Progenitor cell of endocrine pancreas (in vitro differentiated cells): ENCODE results near the gene CDCP1. TPM values are rescaled to one million over a fixed set of nuclear protein-coding genes. Genes with fewer than 3 reads are reported as not detected.
A peak's percentile ranks its signal among the peaks of the same experiment; 100 is the strongest.

ENCODE experiments used
- DNase-seq: peaks from one replicate; pipeline ENCODE4 v3.0.0; 2021; ENCODE audit warnings: low spot score; ENCODE audit not compliant: unreplicated experiment
- H3K27ac Mint-ChIP-seq: 2 replicates; pipeline ENCODE4 v1.8.0; 2021; ENCODE audit warnings: mild to moderate bottlenecking, moderate library complexity, mixed read lengths
- H3K27me3 Mint-ChIP-seq: 2 replicates; pipeline ENCODE4 v1.8.0; 2021; ENCODE audit warnings: mixed read lengths
- H3K36me3 Mint-ChIP-seq: 2 replicates; pipeline ENCODE4 v1.8.0; 2022; ENCODE audit warnings: mixed read lengths; ENCODE audit not compliant: insufficient read depth
- H3K4me1 Mint-ChIP-seq: 2 replicates; pipeline ENCODE4 v1.8.0; 2021; ENCODE audit warnings: low read depth, mixed read lengths
- H3K4me3 Mint-ChIP-seq: 2 replicates; pipeline ENCODE4 v1.8.0; 2021; ENCODE audit warnings: low read depth, mild to moderate bottlenecking, moderate library complexity, mixed read lengths
- H3K9me3 Mint-ChIP-seq: 2 replicates; pipeline ENCODE4 v1.8.0; 2021; ENCODE audit warnings: low read depth, mixed read lengths
- total RNA-seq: library from RNA; stranded (reverse); gene quantifications from 2 replicates; pipeline ENCODE4 v1.2.1, GENCODE V29; 2021
- TF ChIP-seq, protein P1 (sequence below): fragments of 200-600 bp; sonication (generic); IDR thresholded peaks from one replicate; pipeline ENCODE4 v1.5.0; 2021; ENCODE audit warnings: antibody characterized with exemption, mild to moderate bottlenecking; ENCODE audit not compliant: unreplicated experiment

Gene CDCP1
- total RNA-seq, 1 donor from 2014 or later = 15.3 TPM

DNA sequence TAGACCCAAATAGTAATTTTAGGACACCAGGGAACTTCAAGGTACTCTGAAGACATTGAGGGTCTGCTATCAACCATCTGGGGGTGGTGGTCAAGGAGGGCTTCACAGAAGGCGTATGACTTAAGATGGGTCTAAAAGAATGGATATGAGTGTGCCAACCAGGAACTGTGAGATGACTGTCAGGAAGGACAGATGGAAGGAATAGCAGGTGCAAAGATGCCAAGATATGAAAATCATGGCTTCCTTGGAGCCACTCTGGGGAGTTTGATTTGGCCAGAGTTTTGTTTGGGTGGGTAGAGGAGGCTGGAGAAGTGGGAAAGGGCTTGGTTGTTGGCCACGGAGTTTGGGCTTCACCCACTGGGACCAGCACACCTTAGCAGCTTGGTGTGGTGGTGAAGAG, 21.2 kb downstream of the CDCP1 start:
- H3K27ac Mint-ChIP-seq = no peak overlapping the region
- H3K9me3 Mint-ChIP-seq = no peaks in the 10 kb centered on the region
- H3K4me3 Mint-ChIP-seq = no peak overlapping the region
- TF ChIP-seq, protein P1, sequence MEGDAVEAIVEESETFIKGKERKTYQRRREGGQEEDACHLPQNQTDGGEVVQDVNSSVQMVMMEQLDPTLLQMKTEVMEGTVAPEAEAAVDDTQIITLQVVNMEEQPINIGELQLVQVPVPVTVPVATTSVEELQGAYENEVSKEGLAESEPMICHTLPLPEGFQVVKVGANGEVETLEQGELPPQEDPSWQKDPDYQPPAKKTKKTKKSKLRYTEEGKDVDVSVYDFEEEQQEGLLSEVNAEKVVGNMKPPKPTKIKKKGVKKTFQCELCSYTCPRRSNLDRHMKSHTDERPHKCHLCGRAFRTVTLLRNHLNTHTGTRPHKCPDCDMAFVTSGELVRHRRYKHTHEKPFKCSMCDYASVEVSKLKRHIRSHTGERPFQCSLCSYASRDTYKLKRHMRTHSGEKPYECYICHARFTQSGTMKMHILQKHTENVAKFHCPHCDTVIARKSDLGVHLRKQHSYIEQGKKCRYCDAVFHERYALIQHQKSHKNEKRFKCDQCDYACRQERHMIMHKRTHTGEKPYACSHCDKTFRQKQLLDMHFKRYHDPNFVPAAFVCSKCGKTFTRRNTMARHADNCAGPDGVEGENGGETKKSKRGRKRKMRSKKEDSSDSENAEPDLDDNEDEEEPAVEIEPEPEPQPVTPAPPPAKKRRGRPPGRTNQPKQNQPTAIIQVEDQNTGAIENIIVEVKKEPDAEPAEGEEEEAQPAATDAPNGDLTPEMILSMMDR = no peak
- H3K27me3 Mint-ChIP-seq = no peaks in the 10 kb centered on the region
- no peaks in the 10 kb centered on the region for H3K36me3 Mint-ChIP-seq
- peaks cover 28% of the 10 kb centered on the region for H3K4me1 Mint-ChIP-seq
- no peak for DNase-seq

DNA sequence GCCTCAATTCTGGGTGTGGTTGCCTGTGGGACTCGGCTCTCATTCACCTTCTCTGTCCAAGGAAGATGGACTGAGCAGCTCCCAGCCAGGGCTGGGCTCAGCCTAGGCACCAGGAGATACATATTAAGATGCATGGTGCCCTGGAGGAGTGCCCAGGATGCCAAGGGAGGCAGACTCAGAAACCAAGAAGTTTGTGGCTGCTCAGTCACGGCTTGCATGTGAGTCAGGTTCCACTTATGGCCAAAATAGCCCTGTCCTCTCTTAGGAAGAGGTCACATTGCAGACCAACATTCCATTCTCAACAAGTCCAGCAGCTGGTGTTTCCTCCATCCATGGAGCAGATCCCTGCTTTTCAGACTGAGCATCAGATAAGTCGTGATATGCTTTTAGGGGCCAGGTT, 21.8 kb downstream of the CDCP1 start:
- H3K4me3 Mint-ChIP-seq = no peak overlapping the region
- peaks cover 34% of the 10 kb centered on the region for H3K4me1 Mint-ChIP-seq
- TF ChIP-seq, protein P1 = no peak
- no peaks in the 10 kb centered on the region for H3K9me3 Mint-ChIP-seq
- H3K27ac Mint-ChIP-seq = no peak overlapping the region
- DNase-seq = no peak
- H3K36me3 Mint-ChIP-seq = no peaks in the 10 kb centered on the region
- no peaks in the 10 kb centered on the region for H3K27me3 Mint-ChIP-seq

DNA sequence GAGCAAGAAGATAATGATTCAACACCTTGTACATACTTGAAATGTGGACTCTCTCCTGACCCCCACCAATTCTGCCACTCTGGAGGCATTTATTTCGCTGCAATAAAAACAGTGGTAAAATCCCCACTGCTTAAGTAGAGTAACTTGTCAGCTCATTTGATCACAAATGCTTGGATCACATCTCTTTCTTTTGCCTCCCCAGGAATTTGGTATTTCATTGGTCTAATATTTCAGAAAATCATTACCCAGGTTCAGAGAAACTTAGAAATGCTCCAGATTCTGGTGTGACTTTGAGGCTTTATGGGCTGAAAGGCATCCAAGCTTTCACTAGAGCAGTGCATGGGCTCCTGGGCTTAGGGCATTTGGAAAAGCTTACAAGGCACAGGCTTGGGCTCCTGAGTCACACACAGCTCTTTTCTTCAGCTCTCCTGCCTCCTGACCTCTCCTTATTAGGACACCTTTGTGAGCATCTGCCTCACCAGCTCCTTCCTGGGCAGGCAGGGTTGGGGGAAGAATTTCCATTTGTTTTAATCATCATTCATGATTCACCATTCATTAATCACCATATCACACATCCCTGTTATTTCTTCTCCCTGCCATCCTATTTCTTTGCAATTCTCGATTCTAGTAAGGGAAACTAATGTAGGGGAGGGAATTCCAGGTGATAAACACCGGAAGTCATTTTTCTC, 22.5 kb downstream of the CDCP1 start:
- no peak for DNase-seq
- no peak overlapping the region for H3K4me3 Mint-ChIP-seq
- TF ChIP-seq, protein P1 = no peak
- H3K9me3 Mint-ChIP-seq = no peaks in the 10 kb centered on the region
- no peaks in the 10 kb centered on the region for H3K36me3 Mint-ChIP-seq
- H3K27me3 Mint-ChIP-seq = no peaks in the 10 kb centered on the region
- H3K4me1 Mint-ChIP-seq = peaks cover 40% of the 10 kb centered on the region
- H3K27ac Mint-ChIP-seq = peak overlapping the region; percentile 18

DNA sequence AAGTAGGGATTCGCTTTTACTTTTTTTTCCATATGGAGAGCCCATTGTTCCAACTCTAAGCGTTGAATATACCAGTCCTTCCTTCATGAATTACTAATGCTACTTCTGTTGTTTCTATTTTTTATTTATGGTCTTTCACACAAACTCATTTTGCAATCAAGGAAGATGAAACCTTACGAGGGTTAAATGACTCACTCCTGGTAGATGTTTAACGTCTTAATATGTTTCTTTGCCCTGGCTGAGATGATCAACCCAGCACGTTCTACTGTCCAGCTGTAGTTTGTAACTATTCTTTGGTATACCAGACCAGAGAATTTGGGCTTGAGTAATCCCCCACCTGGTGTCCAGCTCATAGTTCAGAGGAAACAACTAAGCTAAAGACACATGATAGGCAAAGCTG, 23.1 kb downstream of the CDCP1 start:
- no peaks in the 10 kb centered on the region for H3K9me3 Mint-ChIP-seq
- H3K4me3 Mint-ChIP-seq = no peak overlapping the region
- H3K27ac Mint-ChIP-seq = no peak overlapping the region
- no peak for DNase-seq
- TF ChIP-seq, protein P1 = no peak
- H3K27me3 Mint-ChIP-seq = no peaks in the 10 kb centered on the region
- peaks cover 47% of the 10 kb centered on the region for H3K4me1 Mint-ChIP-seq
- H3K36me3 Mint-ChIP-seq = no peaks in the 10 kb centered on the region

DNA sequence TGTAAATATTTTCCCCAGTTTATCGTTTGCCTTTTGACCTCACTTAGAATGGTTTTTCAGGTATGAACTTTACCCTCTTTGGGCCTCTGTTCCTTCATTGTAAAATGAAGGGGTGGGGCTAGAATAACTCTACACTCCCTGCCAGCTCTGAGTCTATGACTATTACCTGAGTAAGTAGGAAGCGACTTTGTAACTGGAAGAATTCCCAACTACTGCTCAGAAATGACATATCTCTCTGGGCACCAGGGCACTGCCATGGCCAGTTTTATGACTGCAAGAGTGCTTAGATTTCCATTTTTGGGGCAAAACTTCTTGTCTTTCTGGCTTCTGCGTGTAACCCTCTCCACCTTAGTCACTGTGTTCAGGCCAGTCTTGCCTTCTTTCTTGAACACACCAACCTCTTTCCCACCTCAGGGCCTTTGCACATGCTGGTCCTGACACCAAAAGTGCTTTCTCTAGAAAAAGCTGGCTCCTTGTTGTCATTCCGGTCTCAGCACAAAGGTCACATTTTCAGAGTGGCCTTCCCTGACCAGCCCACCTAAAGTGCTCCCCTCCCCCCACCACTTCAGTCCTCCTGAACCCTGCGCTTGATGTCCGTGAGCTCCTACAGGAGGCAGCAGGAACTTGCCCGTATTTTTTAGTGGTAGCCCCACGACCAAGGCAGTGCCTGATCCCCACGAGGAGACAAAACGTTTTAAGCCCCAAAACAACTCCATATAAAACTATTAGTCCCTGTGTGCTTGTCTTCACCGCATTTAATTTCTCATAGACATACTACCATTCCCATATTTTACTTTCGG, 25.6 kb downstream of the CDCP1 start:
- Mint-ChIP-seq H3K27ac (peak overlapping the region; percentile 83), H3K4me1 (peaks cover 54% of the 10 kb centered on the region), H3K27me3 (no peaks in the 10 kb centered on the region), H3K9me3 (no peaks in the 10 kb centered on the region), H3K4me3 (no peak overlapping the region), H3K36me3 (no peaks in the 10 kb centered on the region)
- TF ChIP-seq, protein P1 = no peak
- no peak for DNase-seq
